ENCODE measurements around the gene NTNG1.
"Not testable (repeated sequence)": the region's sequence is repeated elsewhere in the genome, so short reads cannot be mapped to it uniquely, and the experiment has no call there.

The NTNG1 gene

DNA sequence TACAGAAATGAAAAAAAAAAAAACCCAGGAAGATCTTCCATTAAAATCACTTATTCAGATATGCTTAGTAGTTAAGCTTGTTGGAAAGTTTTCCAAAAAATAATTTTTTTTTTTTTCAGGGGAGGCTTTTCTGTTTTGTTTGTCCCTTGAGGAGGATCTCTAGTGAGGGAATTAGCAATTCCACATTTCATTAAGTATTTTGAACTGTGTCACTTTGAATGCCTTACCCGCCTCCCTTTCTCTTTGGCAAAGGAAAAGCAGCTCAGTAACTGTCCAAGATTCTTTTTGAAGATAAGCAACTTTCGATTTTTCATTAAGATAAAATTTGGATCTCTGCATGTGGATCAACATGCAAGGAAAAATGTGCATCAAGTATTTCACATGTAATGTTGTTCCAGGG lies 1.8 kb downstream of the NTNG1 start:
- DNase-seq (ENCODE audit: low read depth in 2 of 2), result no peak

DNA sequence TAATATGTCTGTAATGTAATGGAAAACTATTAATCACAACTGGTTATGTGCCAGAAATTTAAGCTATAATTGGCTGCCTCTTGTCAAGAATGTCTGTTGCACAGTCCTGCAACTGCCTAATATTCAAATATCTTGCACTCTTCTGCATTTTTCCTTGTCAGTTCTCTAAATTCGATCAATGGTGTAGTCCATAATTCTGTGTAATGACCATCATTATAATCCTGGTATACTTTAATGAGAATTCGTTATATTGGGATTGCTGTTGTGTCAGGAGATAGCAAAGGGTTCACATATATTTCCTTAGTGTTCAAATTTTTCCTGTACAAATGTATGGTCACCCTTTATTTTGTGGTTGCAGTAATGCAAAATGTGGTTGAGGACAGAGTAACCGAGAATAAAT lies 4.8 kb downstream of the NTNG1 start:
- no peak for DNase-seq (ENCODE audit: low read depth in 2 of 2)

DNA sequence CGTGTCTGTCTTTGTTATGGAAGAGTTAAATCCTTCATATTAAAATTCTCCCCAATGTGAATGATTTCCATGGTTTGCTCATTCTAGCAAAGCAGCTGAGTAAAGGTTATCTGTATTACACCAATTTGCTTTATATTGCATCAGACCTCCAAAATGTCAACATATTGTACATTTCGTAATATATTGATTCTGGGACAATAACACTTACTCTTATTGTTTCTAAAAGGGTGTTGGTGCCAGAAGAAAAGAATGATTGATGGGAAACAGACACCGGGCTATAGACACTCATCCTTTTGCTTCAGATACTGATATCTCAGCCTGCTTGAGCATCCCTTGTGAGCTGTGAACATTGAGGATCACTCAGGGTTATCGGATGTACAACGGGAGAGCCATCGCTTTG lies 7.0 kb downstream of the NTNG1 start:
- DNase-seq (ENCODE audit: low read depth in 2 of 2), result no peak

DNA sequence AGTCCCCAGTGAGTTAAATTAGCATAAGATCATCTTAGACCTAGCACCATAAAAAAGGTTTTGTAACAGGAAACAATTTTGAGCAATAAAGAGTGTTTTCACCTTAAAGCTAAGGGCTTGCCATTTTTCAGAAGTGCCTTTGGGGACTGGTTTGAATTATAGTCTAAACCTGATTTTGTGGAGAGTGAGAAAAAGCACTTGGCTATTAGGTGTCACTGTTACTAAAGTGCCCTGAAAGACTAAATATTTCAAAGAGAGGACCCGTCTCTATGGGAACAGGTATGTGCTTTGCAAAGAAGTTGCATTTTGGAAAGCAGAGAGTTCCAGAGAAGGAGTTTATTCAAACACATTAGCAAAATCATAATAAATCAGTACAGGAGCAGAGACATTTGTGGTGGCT lies 9.1 kb downstream of the NTNG1 start:
- no peak for DNase-seq (ENCODE audit: low read depth in 2 of 2)

DNA sequence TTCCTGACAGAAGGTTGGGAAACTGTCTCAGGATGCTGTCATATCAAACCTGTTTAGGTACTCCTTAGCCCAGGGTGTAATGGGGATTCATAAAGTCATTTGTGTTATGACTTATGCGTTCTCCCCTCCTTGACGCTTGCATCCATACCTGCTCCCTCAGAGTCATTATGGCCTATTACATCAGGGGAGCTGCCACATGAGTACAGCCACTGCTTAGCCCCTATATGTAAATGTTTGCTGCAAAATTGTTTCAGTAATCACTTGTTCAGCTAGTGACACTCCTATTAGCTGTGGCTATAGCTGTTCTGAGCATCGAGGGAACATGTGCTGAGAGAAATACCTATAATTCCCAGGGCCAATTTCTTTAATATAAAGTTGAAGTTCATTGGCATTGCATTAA lies 10.5 kb downstream of the NTNG1 start:
- no peak for DNase-seq (ENCODE audit: low read depth in 2 of 2)

DNA sequence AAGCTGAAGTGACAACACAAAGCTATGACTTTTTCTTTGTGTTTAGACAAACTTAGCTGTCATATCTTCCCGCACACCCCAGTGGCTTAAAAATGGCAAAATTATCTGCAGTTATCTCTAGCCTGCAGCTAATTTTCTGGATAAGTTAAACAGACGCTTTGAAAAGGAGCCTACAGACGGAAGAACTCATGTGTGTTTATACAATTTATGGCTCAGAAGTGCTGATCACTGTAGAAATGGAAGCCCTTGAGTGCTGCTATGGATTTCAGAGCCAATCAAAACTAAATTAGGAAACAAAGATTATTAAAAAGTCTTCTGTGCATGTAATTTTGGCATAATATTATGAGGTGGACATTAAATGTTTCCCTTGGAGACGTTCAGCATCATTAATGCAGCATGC lies 11.6 kb downstream of the NTNG1 start:
- DNase-seq (ENCODE audit: low read depth in 2 of 2), result no peak

DNA sequence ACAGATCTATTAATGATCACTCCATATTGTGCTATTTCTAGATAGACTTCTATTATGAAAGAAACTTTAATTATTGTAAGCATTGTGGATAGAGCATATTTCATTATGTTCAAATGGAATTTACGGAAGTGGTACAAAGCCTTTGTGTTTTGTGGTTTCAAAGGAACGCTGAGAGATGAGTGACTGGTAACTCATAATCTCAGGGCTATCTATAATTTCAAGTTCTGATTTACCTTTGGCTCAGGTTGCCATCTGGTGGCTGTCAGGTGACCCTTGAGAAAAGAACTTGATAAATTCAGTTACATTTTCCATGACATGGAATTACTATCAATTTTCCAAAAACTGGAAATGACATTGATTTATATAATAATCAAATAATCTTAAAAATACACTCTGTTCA lies 12.2 kb downstream of the NTNG1 start:
- DNase-seq (ENCODE audit: low read depth in 2 of 2), result no peak

DNA sequence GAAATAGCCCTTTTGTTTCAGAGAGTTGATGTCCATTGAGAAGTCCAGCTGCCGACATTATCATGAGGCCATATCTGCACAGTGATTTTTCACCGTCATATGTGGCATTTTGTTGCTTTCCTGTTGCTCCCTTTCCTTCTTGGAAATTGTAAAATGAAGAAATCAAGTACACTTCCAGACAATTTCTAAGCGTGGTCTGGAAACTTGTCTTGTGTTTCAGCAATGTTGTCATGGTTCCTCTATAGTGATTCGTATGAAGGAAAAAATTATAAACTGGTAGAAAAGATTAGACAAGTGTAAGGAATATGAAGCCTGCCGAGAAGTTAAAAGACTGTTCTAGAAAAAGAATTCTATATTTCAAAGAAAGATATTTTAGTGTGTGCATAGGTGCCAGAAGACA lies 17.7 kb downstream of the NTNG1 start:
- DNase-seq (ENCODE audit: low read depth in 2 of 2), result no peak

DNA sequence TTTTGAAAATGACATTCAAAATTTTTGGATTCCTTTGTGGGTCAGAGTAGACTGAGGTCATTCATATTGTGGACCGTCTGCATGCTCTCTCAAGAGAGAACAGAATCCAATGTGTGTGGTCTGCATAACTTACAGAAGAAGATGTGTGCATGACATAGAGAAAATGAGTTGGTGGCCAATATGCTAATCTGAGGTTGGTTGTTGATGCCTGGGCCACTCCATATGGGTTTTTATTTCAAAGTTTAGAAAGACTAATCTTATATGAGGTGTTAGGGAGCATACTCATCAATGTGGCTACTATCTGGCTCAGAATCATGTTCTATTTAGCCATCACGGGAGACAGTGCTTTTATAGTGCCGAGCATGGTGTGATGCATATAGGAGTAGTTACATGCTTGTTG lies 18.2 kb downstream of the NTNG1 start:
- DNase-seq (ENCODE audit: low read depth in 2 of 2), result no peak

DNA sequence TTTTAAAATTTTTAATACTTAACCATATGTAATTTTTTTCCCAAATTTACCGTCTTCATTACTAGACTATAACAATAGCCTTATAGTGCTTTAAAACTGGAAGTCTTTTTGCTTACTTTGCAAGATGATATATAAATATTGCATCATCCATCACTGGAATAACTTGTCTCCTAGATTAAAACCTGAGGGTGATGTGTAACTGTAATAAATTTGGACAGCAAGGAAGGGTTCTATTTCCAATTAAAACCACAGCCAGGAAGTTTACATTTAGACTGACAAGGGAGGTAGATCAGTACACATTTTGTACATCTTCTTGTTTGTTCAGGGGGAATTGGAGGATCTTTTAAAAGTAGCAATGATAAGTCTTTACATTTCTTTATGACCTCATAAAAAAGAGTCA lies 21.9 kb downstream of the NTNG1 start:
- no peak for DNase-seq (ENCODE audit: low read depth in 2 of 2)

DNA sequence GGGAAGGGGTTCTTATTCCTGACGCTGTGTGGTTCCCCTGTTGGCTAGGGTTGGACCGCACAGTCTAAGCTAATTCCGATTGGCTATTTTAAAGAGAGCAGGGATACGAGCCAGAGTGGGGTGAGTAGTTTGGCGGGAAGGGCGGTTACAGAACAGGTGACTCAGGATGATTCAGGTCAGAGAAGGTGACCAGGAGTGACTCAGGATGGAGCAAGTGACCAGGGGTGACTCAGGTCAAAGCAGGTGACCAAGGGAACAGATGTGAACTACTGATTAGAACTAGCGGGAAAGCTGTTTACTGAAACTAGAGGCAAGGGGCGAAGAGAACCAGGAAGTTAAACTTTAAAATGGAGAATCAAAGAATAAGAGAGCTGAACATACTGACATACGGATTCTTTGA lies 24.1 kb downstream of the NTNG1 start:
- not testable (repeated sequence) for DNase-seq (ENCODE audit: low read depth in 2 of 2)

DNA sequence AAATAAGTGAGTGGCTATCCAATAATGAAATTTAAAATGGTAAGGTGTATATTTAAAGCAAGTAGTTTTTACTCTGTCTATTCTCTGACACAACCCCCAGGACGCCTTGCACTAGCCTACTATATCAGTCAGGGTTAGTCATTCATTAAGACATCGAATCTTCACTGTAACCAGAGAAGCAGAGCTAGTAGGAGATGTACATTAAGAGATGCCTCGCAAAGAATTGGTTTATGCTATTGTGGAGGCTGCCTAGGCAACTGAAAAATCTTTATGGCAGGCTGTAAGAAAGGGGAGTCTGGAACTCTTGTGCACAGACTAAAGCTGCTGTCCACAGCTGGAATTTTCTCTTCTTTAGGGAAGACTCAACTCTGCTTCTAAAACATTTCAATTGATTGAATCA lies 28.8 kb downstream of the NTNG1 start:
- no peak for DNase-seq (ENCODE audit: low read depth in 2 of 2)

DNA sequence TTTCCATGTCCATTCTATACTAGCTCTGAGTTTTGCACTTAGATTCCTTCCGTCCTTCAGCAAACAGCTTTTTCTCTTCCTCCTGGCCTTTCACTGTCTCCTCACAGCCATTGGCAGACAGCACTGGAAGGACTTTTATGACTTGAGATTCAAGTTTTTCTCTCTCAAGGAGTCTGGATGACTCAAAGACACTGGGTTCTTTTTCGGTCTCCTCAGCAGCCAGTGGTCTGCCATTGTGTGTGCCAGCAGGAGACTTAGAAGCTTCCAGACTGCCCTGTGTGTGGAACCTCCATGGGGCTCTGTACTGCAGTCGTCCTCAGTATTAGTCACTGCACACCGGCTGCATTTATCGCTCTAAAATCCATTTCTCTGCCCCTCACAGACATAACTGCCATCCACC lies 30.5 kb downstream of the NTNG1 start:
- no peak for DNase-seq (ENCODE audit: low read depth in 2 of 2)

DNA sequence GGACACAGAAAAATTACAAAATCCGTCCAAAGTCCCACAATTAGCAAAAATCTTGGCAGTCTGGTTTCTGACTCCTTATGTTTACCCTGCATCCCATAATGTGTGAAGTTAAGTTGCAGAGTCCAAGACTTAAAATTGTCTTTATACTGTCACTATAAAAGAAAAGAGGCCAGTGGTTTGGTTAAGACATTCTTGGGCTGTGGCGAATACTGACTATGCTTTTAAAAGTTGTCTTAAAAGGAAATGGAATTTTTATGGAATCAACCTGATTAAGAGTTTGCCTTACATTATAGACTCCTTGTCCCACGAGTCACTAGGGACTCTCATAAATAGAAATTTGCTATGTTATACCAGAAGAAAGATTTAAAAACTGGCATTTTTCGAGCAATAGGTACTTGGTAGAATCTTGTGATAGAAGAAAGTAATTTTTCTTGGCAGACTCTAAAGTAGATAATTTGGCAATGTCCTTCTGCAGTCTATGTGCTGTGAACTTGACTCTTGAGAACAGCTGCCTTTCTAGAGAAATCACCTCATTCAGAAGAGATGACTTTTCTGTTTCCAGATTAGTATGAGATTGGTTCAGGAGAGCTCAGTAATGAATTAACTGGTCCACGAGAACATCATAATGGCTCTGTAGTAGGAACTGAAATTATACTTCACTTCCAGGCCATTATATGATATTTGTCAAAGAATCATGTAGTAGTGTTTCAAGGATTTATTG lies 31.8 kb downstream of the NTNG1 start:
- no peak for DNase-seq (ENCODE audit: low read depth in 2 of 2)

DNA sequence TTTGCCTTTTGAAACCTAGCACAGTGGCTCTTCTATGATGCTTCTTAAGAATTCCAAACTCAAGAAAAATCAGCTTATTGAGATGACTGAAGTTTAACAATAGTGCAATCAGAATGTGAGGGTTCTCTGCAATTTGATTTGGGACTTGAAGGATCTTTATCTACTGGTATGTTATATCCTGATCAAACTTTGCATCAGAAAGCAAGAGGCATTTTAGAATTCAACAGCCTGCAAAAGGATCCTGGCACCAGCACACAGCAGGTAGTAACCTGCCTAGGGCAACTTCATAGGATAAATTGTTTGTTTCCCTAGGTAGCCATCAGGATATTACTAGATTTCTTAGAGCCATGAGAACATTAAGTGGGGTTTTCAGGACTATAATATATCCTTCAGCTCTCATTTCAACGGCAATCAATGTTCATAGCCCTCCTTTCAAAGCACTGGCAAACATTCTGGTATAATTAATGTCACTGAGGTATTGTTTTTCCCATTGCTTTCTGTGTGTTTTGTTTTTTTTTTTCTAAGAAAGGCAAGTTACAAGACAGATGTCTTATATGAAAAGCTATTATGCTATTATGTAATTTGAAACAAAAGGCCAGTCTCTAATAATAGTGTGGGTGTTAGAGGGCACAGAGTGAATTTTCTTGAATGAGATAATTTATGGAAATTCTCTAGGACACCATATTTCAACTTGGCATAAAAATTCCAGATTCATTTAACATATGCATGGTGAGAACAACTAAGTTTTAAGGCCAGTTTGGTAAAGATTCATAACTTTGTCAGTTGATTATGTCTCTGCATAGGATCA lies 34.5 kb downstream of the NTNG1 start:
- DNase-seq (ENCODE audit: low read depth in 2 of 2), result no peak

DNA sequence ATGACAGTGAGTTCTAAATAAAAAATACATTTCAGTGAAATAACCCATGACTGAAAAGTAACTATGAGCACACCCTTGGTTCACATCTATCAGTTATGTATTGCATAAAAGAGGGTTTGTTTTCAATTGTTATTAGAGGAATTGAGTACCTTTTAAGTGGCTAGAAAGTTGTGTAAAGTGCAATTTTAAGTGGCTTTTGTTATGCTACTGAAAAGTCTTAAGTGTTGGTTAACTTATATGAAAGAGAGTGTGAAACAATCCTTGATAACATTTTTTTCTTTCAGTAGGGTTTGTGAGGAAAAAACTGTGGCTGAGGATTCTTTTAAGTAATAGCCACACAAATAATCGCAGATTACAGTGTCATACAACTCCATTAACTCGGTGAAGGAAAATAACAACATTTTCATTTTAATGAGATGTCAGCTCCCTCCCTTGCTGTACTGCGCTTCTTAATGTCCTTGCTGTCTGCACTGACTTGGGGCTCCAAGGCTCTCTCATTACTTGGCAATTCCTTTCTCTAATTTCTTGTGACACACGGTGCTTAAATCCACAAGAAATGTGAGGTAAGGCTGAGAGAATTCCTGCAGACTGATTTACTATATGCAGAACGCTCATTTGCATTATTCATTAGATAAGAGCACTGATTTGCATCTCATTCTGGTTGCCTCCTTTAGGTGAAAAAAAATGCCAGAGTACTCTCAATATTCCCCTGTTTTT lies 40.6 kb downstream of the NTNG1 start:
- DNase-seq (ENCODE audit: low read depth in 2 of 2), result no peak

DNA sequence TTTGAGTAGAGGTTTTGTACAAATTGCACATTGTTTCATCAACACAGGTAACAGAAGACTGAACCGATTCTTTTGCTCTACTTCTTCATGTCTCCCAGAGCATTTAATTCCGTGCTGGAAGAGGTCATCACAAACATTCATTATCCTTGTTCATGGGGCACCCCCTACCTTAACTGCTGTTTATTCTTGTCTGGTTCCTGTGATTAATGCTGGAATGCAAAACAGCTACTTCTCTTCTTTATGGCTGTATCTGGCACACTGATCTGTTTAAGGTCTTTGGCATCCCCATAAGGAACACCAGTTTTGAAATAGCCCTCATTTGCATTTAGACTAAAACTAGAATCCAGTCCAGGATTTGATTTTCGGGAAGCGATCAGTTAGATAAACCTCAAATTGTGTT lies 42.2 kb downstream of the NTNG1 start:
- DNase-seq (ENCODE audit: low read depth in 2 of 2), result no peak

DNA sequence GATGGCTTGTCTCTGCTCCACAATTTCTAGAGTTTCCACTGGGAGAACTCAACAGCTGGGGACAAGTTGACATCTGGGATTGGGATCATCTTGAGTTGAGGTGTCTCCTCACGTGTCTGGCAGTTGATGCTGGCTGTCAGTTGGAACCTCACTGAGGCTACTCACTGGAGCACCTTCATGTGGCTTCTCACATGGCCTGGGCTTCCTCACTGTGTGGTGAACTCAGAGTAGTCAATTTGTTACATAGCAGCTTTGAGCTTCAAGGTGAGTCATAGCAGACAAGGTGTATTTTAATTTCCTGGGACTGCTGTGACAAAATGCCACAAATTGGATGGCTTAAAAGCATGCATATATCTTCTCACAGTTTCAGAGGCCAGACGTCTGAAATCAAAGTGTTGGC lies 44.0 kb downstream of the NTNG1 start:
- DNase-seq (ENCODE audit: low read depth in 2 of 2), result no peak

DNA sequence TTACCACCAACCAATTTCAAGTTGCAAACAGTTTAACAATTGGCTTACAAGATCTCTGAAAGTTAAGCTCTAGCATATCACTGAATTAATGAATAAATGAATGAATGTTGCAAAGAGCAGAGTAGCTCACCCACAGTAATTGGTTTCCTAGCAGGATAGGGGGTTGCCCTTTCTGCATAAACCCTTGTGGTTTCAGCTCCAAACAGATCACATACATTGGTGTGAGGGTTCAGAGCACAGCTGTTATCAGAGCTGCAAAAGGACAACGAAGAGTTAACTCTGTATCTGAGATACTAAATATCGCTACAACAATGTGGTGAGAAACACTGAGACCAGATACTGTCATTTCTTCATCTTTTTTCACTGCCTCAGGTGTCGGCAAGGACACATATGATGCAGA lies 46.6 kb downstream of the NTNG1 start:
- no peak for DNase-seq (ENCODE audit: low read depth in 2 of 2)

DNA sequence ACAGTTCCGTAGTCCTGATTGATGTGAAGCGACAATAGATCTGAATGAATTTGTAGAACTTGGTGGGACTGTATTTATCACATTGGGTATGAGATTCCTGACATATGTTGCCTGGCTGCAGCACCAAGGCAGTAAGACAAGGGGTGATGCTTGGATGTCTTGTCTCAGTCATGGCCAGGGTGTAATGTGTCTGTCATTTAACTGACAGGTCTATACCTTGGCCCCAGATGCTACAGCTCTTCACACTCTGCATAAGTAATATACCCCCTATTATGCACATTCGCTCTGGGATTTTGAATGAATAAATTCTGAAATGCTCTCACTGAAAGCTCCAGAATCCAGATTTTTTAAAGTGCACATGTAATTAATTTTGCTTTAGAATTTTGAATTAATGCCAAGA lies 47.3 kb downstream of the NTNG1 start:
- DNase-seq (ENCODE audit: low read depth in 2 of 2), result no peak

DNA sequence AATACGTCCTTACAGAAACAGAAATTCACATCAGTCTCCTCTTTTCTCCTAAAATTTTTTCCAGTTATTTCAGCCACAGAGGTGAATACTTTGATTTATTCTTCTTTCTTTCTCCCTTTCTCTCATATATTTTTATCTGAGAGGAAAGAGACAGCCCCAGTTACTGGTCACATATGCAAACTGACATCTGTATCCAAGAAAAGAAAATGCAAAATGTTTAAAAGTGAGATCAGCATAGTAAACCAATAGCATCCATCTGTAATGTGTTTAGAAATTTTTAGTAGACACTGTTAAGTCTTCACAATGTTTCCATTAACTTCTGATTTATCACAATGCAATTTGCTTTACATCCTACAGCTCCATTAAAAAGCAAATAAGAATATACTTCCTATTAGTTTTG lies 53.5 kb downstream of the NTNG1 start:
- no peak for DNase-seq (ENCODE audit: low read depth in 2 of 2)

DNA sequence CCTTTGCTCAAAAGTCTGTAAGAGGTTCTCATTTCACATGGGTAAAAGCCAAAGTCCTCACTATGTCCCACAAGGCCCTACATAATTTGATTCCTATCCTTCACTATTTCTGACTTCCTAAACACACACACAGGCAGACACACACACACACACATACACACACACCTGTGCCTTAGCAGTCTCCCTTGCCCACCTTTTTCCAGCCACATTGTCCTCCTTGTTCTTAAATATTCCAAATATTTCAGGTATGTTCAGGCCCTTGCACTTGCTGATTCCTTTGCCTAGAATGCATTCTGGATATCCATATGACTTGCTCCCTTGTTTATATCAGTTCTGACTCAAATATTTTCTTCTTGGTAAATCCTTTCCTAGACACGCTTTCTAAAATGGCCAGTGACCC lies 54.6 kb downstream of the NTNG1 start:
- no peak for DNase-seq (ENCODE audit: low read depth in 2 of 2)

DNA sequence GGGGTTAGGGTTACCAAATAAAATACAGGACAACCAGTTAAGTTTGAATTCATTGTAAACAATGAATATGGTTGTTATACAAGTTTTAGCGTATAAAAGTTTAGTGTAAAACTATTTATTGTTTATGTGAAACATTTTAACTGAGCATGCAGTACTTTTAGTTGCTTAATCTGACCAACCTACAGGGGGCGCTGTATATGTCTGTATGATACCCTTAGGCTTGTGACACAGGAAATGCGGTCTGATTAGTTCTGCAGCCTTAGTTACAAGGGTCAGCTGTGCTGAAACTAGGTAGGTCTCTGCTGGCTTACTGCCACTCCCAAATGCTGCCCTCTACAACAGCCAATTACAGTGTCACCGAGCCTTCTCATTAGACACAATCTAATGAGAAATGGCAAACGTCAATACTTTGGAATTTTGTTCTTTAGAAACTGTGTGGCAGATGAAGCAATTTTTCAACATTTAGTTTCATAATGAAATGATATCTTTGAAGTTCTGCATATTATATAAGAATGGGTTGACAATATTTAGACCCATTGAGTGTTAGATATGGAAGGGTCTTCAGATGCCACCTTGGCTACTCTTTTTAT lies 56.2 kb downstream of the NTNG1 start:
- DNase-seq (ENCODE audit: low read depth in 2 of 2), result no peak

Data from stimulated activated CD8-positive, alpha-beta memory T cell treated with anti-CD3 and anti-CD28 coated beads, Interleukin-15, amount 100 ng/mL, for 4 hours (primary cell).